ENCODE measurements around the gene TUBB1. TPM values are rescaled to one million over a fixed set of nuclear protein-coding genes. Genes with fewer than 3 reads are reported as not detected.
A peak's percentile ranks its signal among the peaks of the same experiment; 100 is the strongest.

TUBB1 gene
- total and polyA plus RNA-seq, 2 experiments from 2014 or later, result 0.03 TPM; not detected in 1

DNA sequence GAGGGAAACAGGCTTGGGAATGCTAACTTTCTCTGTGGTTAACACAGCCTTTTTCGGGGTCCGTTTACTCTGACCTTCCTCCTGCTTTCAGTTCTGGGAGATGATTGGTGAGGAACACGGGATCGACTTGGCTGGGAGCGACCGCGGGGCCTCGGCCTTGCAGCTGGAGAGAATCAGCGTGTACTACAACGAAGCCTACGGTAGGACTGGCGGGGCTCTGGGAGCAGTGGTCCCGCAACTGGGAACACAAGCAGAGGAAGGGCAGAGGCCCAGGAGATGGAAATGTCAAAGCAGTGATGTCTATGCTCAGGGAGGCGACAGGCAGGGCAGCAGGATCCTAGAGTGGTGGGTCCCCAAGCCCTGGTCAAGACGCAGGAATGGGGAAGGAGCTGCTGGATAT, 3.5 kb downstream of the TUBB1 start:
- TF ChIP-seq, protein P1, sequence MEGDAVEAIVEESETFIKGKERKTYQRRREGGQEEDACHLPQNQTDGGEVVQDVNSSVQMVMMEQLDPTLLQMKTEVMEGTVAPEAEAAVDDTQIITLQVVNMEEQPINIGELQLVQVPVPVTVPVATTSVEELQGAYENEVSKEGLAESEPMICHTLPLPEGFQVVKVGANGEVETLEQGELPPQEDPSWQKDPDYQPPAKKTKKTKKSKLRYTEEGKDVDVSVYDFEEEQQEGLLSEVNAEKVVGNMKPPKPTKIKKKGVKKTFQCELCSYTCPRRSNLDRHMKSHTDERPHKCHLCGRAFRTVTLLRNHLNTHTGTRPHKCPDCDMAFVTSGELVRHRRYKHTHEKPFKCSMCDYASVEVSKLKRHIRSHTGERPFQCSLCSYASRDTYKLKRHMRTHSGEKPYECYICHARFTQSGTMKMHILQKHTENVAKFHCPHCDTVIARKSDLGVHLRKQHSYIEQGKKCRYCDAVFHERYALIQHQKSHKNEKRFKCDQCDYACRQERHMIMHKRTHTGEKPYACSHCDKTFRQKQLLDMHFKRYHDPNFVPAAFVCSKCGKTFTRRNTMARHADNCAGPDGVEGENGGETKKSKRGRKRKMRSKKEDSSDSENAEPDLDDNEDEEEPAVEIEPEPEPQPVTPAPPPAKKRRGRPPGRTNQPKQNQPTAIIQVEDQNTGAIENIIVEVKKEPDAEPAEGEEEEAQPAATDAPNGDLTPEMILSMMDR (IDR thresholded peaks at IDR 0.05; ENCODE audit: low read depth, low read length), result no peak
- no peak for DNase-seq (ENCODE audit: low read depth in 1 of 2, low spot score in 1 of 2)
- peaks cover 22% of the 10 kb centered on the region for H3K36me3 ChIP-seq

DNA sequence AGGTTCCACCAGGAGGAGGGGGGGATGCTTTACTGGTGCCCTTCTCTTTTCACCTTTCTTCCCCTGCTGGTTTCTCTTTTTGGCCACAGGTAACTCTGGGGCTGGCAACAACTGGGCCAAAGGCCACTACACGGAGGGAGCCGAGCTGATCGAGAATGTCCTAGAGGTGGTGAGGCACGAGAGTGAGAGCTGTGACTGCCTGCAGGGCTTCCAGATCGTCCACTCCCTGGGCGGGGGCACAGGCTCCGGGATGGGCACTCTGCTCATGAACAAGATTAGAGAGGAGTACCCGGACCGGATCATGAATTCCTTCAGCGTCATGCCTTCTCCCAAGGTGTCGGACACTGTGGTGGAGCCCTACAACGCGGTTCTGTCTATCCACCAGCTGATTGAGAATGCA, 4.4 kb downstream of the TUBB1 start:
- Histone ChIP-seq H3K4me1 (ENCODE audit: low read depth) (peaks cover 7% of the 10 kb centered on the region), H3K36me3 (peaks cover 28% of the 10 kb centered on the region), H3K9me3 (ENCODE audit: low read depth) (no peaks in the 10 kb centered on the region), H3K27ac (no peak overlapping the region), H3K27me3 (no peaks in the 10 kb centered on the region), H3K4me3 (no peak overlapping the region)
- TF ChIP-seq, protein P1 (IDR thresholded peaks at IDR 0.05; ENCODE audit: low read depth, low read length), result no peak
- DNase-seq (ENCODE audit: low read depth in 1 of 2, low spot score in 1 of 2), result no peak

More for the DNA sequence above, 3.5 kb downstream of the TUBB1 start:
- Histone ChIP-seq H3K4me3 (no peak overlapping the region), H3K27me3 (no peaks in the 10 kb centered on the region), H3K9me3 (ENCODE audit: low read depth) (no peaks in the 10 kb centered on the region), H3K27ac (no peak overlapping the region), H3K4me1 (ENCODE audit: low read depth) (peaks cover 7% of the 10 kb centered on the region)

DNA sequence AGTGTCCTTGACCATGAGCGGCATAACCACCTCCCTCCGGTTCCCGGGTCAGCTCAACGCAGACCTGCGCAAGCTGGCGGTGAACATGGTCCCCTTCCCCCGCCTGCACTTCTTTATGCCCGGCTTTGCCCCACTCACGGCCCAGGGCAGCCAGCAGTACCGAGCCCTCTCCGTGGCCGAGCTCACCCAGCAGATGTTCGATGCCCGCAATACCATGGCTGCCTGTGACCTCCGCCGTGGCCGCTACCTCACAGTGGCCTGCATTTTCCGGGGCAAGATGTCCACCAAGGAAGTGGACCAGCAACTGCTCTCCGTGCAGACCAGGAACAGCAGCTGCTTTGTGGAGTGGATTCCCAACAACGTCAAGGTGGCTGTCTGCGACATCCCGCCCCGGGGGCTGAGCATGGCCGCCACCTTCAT, 4.9 kb downstream of the TUBB1 start:
- TF ChIP-seq, protein P1 (IDR thresholded peaks at IDR 0.05; ENCODE audit: low read depth, low read length), result no peak
- Histone ChIP-seq H3K36me3 (peaks cover 31% of the 10 kb centered on the region), H3K4me1 (ENCODE audit: low read depth) (peaks cover 7% of the 10 kb centered on the region), H3K9me3 (ENCODE audit: low read depth) (no peaks in the 10 kb centered on the region), H3K27ac (no peak overlapping the region), H3K4me3 (no peak overlapping the region), H3K27me3 (no peaks in the 10 kb centered on the region)
- no peak for DNase-seq (ENCODE audit: low read depth in 1 of 2, low spot score in 1 of 2)

DNA sequence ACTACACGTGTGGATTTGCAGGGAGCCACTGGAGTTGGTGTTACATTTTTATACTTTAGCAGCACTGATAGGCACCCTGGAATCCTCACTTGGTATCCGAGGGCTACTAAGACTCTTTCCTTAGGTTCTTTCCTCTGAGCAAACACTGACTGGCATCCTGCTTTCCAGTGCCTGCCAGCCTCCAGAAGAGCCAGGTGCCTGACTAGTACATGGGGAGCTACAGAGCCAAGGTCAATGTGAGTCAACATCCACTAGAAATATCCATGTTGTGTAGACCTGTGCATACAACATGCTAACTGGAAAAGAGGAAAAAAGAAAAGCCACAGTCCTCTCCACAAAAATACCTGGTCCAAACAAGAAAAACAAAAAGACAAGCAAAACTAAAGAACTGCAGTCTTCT, 5.9 kb downstream of the TUBB1 start:
- TF ChIP-seq, protein P1 (IDR thresholded peaks at IDR 0.05; ENCODE audit: low read depth, low read length), result no peak
- H3K36me3 ChIP-seq, result peaks cover 38% of the 10 kb centered on the region
- no peaks in the 10 kb centered on the region for H3K9me3 ChIP-seq (ENCODE audit: low read depth)

DNA sequence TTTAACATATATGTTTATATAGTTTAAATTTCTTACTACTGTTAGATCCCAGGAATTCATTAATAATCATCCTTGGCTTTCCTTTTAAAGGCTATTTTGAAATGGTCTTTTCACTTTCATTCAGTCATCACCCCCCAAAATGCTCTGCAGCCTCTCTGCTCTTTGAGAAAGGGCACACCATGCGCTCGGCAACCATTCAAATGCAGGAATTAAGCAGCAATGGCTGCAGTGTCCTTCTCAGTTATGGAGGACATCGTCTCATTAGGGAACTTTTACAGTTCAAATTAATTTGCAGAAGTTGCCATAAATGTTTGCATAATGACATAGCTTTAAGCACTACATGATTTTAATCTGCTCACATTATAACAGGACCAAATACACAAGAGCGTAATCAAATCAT, 6.3 kb downstream of the TUBB1 start:
- Histone ChIP-seq H3K36me3 (peaks cover 41% of the 10 kb centered on the region), H3K4me3 (no peak overlapping the region), H3K27ac (no peak overlapping the region), H3K27me3 (no peaks in the 10 kb centered on the region), H3K4me1 (ENCODE audit: low read depth) (peaks cover 14% of the 10 kb centered on the region), H3K9me3 (ENCODE audit: low read depth) (no peaks in the 10 kb centered on the region)
- TF ChIP-seq, protein P1 (IDR thresholded peaks at IDR 0.05; ENCODE audit: low read depth, low read length), result no peak
- no peak for DNase-seq (ENCODE audit: low read depth in 1 of 2, low spot score in 1 of 2)

More for the DNA sequence above, 5.9 kb downstream of the TUBB1 start:
- Histone ChIP-seq H3K4me1 (ENCODE audit: low read depth) (peaks cover 14% of the 10 kb centered on the region), H3K27me3 (no peaks in the 10 kb centered on the region), H3K4me3 (no peak overlapping the region), H3K27ac (peak overlapping the region; percentile 26)
- DNase-seq (ENCODE audit: low read depth in 1 of 2, low spot score in 1 of 2), result no peak
